Vagina (tissue), 2 donors: ENCODE results near the gene WWTR1.

Experiments used
- POLR2A ChIP-seq, 2 donors: fragments of 450-650 bp; IDR thresholded peaks; one replicate each; pipeline ENCODE4 v1.6.1; 2017; ENCODE audit warnings: antibody characterized with exemption in 2 of 2, mild to moderate bottlenecking in 2 of 2, moderate library complexity in 2 of 2
- TF ChIP-seq, protein P1 (sequence below), 3 experiments: fragments of 450-650 bp in 2 of 3; fragments of 200-600 bp in 1 of 3; sonication (generic) in 1 of 3; IDR thresholded peaks; one replicate each; pipeline ENCODE4 v1.5.1; 2017 to 2019; ENCODE audit warnings: antibody characterized with exemption in 3 of 3, mild to moderate bottlenecking in 2 of 3, moderate library complexity in 2 of 3

DNA sequence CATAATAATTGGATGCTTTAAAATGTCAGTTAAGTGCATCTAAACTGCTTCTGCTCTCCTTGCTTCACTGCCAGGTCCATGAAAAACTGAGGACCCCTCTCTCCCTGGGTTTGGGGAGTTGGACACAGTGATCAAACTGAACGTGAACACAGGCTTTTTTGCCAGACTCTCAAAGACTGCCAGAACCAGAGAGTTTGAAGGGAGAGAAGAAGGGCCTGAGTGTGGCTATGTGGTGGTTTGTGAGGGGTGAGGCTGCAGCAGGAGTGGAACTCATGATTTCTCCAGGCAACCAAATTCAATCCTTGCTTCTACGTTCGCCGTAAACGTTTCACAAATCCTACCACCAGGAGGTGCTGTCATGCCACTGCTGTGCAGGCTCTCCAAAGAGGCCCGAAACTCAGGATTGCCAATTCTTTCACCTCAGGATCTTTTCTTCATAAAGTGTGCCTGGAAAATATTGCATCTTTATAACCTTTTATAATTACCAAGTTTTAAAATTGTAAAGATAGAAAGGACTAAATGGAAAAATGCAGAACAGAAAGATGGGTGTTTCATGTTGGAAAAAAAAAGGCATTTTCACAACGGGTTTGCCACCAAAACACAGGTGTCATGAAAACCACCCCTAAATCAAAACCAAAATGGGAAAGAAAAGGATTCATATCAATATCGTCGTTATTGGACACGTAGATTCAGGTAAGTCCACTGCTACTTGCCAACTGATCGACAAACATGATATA is 163.6 kb downstream of the WWTR1 start:
- no peak for TF ChIP-seq POLR2A (IDR thresholded peaks at IDR 0.05)
- TF ChIP-seq, protein P1, sequence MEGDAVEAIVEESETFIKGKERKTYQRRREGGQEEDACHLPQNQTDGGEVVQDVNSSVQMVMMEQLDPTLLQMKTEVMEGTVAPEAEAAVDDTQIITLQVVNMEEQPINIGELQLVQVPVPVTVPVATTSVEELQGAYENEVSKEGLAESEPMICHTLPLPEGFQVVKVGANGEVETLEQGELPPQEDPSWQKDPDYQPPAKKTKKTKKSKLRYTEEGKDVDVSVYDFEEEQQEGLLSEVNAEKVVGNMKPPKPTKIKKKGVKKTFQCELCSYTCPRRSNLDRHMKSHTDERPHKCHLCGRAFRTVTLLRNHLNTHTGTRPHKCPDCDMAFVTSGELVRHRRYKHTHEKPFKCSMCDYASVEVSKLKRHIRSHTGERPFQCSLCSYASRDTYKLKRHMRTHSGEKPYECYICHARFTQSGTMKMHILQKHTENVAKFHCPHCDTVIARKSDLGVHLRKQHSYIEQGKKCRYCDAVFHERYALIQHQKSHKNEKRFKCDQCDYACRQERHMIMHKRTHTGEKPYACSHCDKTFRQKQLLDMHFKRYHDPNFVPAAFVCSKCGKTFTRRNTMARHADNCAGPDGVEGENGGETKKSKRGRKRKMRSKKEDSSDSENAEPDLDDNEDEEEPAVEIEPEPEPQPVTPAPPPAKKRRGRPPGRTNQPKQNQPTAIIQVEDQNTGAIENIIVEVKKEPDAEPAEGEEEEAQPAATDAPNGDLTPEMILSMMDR (IDR thresholded peaks at IDR 0.05): peak; percentile 28 to 79 (median 63)
